Measurements from ENCODE around the gene KLHL22. TPM values are rescaled to one million over a fixed set of nuclear protein-coding genes. Genes with fewer than 3 reads are reported as not detected.

KLHL22 gene
- total and polyA plus RNA-seq, 2 of the 4 experiments (the other 2 are of a cell fraction), result 27.1 to 30.1 TPM

DNA sequence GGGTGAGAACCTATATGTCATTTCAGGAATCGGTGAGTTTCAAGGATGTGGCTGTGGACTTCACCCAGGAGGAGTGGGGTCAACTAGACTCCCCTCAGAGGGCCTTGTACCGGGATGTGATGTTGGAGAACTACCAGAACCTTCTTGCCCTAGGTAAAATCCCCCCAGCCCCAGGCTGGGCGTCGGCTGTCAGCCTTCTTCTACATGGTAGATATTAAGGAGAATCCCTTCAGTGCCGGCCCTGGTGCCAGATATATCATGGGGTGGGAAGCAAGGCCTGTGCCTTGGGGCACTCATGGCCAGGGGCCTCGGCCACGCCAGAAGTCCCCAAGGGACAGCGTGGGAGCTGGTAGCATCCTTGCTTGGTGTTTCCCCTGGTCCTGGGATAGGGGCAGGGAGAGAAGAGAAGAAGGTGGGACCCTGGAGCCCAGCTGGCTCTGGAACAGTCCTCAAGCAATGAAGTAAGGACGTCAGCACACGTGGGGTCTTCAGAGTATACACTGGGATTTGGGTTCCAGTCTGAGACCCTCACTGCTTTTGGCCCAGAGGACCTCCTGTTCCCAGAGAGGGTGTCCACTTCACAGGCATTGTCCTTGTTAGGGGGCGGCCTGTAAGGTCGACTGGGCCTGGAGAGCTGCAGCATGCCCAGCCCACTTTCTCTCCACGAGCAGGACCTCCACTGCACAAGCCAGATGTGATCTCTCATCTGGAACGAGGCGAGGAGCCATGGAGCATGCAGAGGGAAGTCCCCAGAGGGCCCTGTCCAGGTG is 94.8 kb downstream of the KLHL22 start (continued):
- TF ChIP-seq RCOR1 (IDR thresholded peaks at IDR 0.05; ENCODE audit: insufficient replicate concordance, low read length), result no peak

DNA sequence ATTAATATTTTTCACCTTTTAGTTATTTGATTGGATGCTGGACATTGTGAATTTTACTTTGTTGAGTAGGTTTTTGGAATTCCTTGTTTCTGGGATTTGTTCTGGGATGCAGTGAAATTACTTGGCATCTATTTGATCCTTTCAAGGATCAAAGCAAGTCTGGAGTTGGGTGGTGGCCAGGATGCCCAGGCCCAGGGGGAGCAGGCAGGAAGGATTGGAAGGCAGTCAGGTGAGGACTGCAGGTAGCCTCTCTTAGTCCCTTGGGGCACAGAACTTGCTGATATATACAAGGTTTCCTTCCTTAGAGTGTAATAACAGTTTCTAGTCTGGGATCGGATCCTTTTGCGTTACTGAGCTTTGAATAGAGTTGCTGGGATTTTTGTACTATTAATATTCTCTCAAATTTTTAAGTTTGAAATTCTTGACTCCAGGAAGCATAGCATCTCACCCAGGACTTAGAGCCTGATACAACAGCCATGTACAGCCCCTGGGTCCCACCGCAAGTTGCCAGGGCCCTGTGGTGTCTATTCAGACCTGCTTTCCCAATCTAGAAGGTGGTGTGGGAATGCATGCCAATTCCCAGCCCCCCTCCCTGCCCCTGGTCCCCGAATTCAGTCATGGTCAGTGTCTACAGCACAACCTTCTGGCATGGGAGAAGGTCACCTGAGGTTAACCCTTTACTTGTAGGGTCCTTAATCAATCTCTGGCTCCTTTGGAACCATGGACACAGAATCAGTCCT is 95.6 kb downstream of the KLHL22 start:
- Histone ChIP-seq H3K4ac (ENCODE audit: low read depth, low read length) (no peak overlapping the region), H3K4me1 (ENCODE audit: control insufficient read depth, insufficient read depth, low read length) (peaks cover 8% of the 10 kb centered on the region), H2BK15ac (ENCODE audit: low read depth, low read length) (no peak overlapping the region), H3K14ac (replicated peaks; ENCODE audit: low read depth, low read length) (no peak overlapping the region), H3K36me3 (ENCODE audit: control insufficient read depth, insufficient read depth, low read length) (peaks cover 31% of the 10 kb centered on the region), H2AK5ac (ENCODE audit: low read depth, low read length) (no peak overlapping the region), H2BK20ac (ENCODE audit: low read depth, low read length) (no peak overlapping the region), H3K18ac (ENCODE audit: low read depth, low read length) (no peak overlapping the region), H4K8ac (ENCODE audit: low read depth in 2 of 2, low read length in 2 of 2) (no peak overlapping the region), H3K27ac (ENCODE audit: insufficient read depth, low read length) (no peak overlapping the region), H3K9me1 (ENCODE audit: insufficient read depth, low read length) (peaks cover 26% of the 10 kb centered on the region), H3K4me3 (ENCODE audit: insufficient read depth, low read depth, low read length) (no peak overlapping the region), H4K20me1 (ENCODE audit: insufficient read depth, low read length) (peaks cover 11% of the 10 kb centered on the region), H3K56ac (ENCODE audit: extremely low read depth, insufficient read depth, low read length) (no peak overlapping the region), H3K27me3 (ENCODE audit: control insufficient read depth, insufficient read depth, low read length) (no peaks in the 10 kb centered on the region), H4K91ac (ENCODE audit: insufficient read depth, low read depth, low read length) (no peak overlapping the region), H2AK9ac (replicated peaks; ENCODE audit: low read depth, low read length, poor library complexity) (no peak overlapping the region), H3K4me2 (ENCODE audit: low read depth, low read length) (no peak overlapping the region), H4K5ac (ENCODE audit: low read depth, low read length) (no peak overlapping the region), H3K9ac (ENCODE audit: low read depth, low read length) (no peak overlapping the region), H3K9me3 (ENCODE audit: control insufficient read depth, insufficient read depth, low read length) (no peaks in the 10 kb centered on the region), H2BK120ac (ENCODE audit: low read depth, low read length) (no peak overlapping the region), H3K23ac (ENCODE audit: low read depth, low read length) (no peak overlapping the region), H3K79me1 (ENCODE audit: low read depth in 1 of 2, low read length in 2 of 2) (peaks cover 29 to 43% of the 10 kb centered on the region in 2 experiments), H2BK5ac (ENCODE audit: low read depth, low read length, poor library complexity, severe bottlenecking) (no peak overlapping the region), H2AFZ (replicated peaks; ENCODE audit: low read length, poor library complexity) (no peak overlapping the region)
- ChIA-PET CTCF (no interaction called here), POLR2A (ENCODE audit: unreplicated experiment) (interaction anchor here (0.5 kb wide), 1 partner anchor 525 kb away, joined by 3 read pairs; no protein-coding TSS in a partner anchor)
- 60% methylated on average over 1 of the region's 4 CpGs; no CpG with 5 or more reads in 1 of the 2 experiments for WGBS, 2 experiments (ENCODE audit: extremely low coverage in 2 of 2, insufficient read length in 1 of 2)
- ATAC-seq (ENCODE audit: low read depth), result no peak
- in situ Hi-C loops (cut with MboI; ENCODE audit: low sequenced_read_pairs), result loop anchor here (10.0 kb wide), 1 partner anchor 55 kb away; no protein-coding TSS in a partner anchor
- intact Hi-C loops (cut with micrococcal nuclease), result no loop called here
- dilution Hi-C loops (cut with HindIII; ENCODE audit: low sequenced_read_pairs, unreplicated experiment), result no loop called here
- no peak for DNase-seq
- no TSS peak for BruUV-seq (replicated peaks)
- TF ChIP-seq, protein P1, sequence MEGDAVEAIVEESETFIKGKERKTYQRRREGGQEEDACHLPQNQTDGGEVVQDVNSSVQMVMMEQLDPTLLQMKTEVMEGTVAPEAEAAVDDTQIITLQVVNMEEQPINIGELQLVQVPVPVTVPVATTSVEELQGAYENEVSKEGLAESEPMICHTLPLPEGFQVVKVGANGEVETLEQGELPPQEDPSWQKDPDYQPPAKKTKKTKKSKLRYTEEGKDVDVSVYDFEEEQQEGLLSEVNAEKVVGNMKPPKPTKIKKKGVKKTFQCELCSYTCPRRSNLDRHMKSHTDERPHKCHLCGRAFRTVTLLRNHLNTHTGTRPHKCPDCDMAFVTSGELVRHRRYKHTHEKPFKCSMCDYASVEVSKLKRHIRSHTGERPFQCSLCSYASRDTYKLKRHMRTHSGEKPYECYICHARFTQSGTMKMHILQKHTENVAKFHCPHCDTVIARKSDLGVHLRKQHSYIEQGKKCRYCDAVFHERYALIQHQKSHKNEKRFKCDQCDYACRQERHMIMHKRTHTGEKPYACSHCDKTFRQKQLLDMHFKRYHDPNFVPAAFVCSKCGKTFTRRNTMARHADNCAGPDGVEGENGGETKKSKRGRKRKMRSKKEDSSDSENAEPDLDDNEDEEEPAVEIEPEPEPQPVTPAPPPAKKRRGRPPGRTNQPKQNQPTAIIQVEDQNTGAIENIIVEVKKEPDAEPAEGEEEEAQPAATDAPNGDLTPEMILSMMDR (conservative IDR thresholded peaks at IDR 0.05; ENCODE audit: low read depth, low read length), result no peak
- TF ChIP-seq, protein P2, sequence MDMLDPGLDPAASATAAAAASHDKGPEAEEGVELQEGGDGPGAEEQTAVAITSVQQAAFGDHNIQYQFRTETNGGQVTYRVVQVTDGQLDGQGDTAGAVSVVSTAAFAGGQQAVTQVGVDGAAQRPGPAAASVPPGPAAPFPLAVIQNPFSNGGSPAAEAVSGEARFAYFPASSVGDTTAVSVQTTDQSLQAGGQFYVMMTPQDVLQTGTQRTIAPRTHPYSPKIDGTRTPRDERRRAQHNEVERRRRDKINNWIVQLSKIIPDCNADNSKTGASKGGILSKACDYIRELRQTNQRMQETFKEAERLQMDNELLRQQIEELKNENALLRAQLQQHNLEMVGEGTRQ (IDR thresholded peaks at IDR 0.05; ENCODE audit: low read depth, low read length), result no peak
- no peak for TF ChIP-seq POLR2A (IDR thresholded peaks at IDR 0.05; ENCODE audit: low read depth, low read length)
- no peak for TF ChIP-seq BHLHE40 (IDR thresholded peaks at IDR 0.05; ENCODE audit: low read depth, low read length)
- TF ChIP-seq MXI1 (IDR thresholded peaks at IDR 0.05; ENCODE audit: borderline replicate concordance, low read depth, low read length), result no peak
- no peak for TF ChIP-seq CHD1 (IDR thresholded peaks at IDR 0.05; ENCODE audit: low read depth, low read length)
- TF ChIP-seq RFX5 (IDR thresholded peaks at IDR 0.05; ENCODE audit: low read depth, low read length), result no peak
- no peak for TF ChIP-seq FOS (IDR thresholded peaks at IDR 0.05; ENCODE audit: low read depth, low read length)
- TF ChIP-seq, protein P3, sequence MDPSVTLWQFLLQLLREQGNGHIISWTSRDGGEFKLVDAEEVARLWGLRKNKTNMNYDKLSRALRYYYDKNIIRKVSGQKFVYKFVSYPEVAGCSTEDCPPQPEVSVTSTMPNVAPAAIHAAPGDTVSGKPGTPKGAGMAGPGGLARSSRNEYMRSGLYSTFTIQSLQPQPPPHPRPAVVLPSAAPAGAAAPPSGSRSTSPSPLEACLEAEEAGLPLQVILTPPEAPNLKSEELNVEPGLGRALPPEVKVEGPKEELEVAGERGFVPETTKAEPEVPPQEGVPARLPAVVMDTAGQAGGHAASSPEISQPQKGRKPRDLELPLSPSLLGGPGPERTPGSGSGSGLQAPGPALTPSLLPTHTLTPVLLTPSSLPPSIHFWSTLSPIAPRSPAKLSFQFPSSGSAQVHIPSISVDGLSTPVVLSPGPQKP (IDR thresholded peaks at IDR 0.05; ENCODE audit: borderline replicate concordance, low read depth, low read length), result no peak
- no peak for TF ChIP-seq CEBPB (IDR thresholded peaks at IDR 0.05; ENCODE audit: low read depth, low read length)

Data from IMR-90 (cell line).